Measurements from ENCODE around the gene ZFAND3. TPM values are rescaled to one million over a fixed set of nuclear protein-coding genes. Genes with fewer than 3 reads are reported as not detected.
A peak's percentile ranks its signal among the peaks of the same experiment; 100 is the strongest.

ZFAND3 gene
- total RNA-seq, 1 donor from 2014 or later, result 131 TPM

- H4K20me1 ChIP-seq (ENCODE audit: insufficient read depth, low read length), result peaks cover 84% of the 10 kb centered on the region
- no peak overlapping the region for H3K9ac ChIP-seq (ENCODE audit: low read length)
- FAIRE-seq, result no peak
- no peak overlapping the region for H3K4me3 ChIP-seq (ENCODE audit: insufficient read depth, low read depth, low read length)
- Mint-ChIP-seq H3K27me3 (ENCODE audit: low read depth, unreplicated experiment) (no peaks in the 10 kb centered on the region), H3K4me1 (ENCODE audit: low read depth, unreplicated experiment) (peaks cover 47% of the 10 kb centered on the region), H3K9me3 (ENCODE audit: unreplicated experiment) (no peaks in the 10 kb centered on the region), H3K36me3 (ENCODE audit: low read depth, unreplicated experiment) (peaks cover 3% of the 10 kb centered on the region), H3K27ac (ENCODE audit: unreplicated experiment) (no peak overlapping the region), H3K4me3 (ENCODE audit: unreplicated experiment) (no peak overlapping the region)
- H3K4me1 ChIP-seq (ENCODE audit: insufficient read depth, low read length), result peaks cover 3% of the 10 kb centered on the region
- no peaks in the 10 kb centered on the region for H3K27me3 ChIP-seq (ENCODE audit: insufficient read depth, low read length)
- no peak overlapping the region for H3K27ac ChIP-seq (ENCODE audit: low read depth, low read length)
- peak; percentile 29 for DNase-seq (ENCODE audit: low read depth)
- H3K4me2 ChIP-seq (ENCODE audit: low read length), result no peak overlapping the region
- H3K9me3 ChIP-seq (ENCODE audit: insufficient read depth, low read depth, low read length), result no peaks in the 10 kb centered on the region
- H3K79me2 ChIP-seq (ENCODE audit: insufficient read depth, low read length), result peaks cover 81% of the 10 kb centered on the region
- no peak overlapping the region for H2AFZ ChIP-seq (ENCODE audit: low read depth, low read length)
- no peak for TF ChIP-seq EZH2 (IDR thresholded peaks at IDR 0.05; ENCODE audit: insufficient read depth, low read length)
- TF ChIP-seq, protein P1, sequence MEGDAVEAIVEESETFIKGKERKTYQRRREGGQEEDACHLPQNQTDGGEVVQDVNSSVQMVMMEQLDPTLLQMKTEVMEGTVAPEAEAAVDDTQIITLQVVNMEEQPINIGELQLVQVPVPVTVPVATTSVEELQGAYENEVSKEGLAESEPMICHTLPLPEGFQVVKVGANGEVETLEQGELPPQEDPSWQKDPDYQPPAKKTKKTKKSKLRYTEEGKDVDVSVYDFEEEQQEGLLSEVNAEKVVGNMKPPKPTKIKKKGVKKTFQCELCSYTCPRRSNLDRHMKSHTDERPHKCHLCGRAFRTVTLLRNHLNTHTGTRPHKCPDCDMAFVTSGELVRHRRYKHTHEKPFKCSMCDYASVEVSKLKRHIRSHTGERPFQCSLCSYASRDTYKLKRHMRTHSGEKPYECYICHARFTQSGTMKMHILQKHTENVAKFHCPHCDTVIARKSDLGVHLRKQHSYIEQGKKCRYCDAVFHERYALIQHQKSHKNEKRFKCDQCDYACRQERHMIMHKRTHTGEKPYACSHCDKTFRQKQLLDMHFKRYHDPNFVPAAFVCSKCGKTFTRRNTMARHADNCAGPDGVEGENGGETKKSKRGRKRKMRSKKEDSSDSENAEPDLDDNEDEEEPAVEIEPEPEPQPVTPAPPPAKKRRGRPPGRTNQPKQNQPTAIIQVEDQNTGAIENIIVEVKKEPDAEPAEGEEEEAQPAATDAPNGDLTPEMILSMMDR (IDR thresholded peaks at IDR 0.05; ENCODE audit: insufficient read depth, low read depth, low read length), result no peak
- H3K36me3 ChIP-seq (ENCODE audit: insufficient read depth, low read length), result no peaks in the 10 kb centered on the region
Observed at GRCh38 chr6:37940074-37940847, 120.7 kb downstream of the ZFAND3 start.

DNA sequence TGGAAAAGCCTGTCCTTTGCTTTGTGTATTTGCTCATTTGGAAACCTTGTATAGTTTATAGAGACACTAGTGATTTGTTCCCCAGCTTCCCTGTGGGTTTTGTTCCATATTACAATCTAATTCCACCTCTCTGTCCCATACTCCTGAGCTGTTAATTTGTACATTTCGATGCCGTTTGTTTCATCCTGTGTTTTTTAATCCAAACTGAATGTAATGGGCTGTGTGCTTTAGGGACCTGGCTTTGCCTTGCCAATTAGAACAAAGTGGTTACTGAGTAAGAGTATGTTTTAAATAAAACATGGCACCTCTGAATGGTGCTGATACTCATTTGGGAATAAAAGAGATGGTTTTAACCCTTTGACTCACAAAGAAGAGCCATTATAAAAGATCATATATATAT is 122.3 kb downstream of the ZFAND3 start:
- H3K27me3 Mint-ChIP-seq (ENCODE audit: low read depth, unreplicated experiment), result no peaks in the 10 kb centered on the region
- Histone ChIP-seq H3K27ac (ENCODE audit: low read depth, low read length) (no peak overlapping the region), H3K4me2 (ENCODE audit: low read length) (no peak overlapping the region), H3K4me1 (ENCODE audit: insufficient read depth, low read length) (peaks cover 3% of the 10 kb centered on the region), H3K9ac (ENCODE audit: low read length) (no peak overlapping the region), H3K9me3 (ENCODE audit: insufficient read depth, low read depth, low read length) (no peaks in the 10 kb centered on the region), H3K36me3 (ENCODE audit: insufficient read depth, low read length) (no peaks in the 10 kb centered on the region), H3K4me3 (ENCODE audit: insufficient read depth, low read depth, low read length) (no peak overlapping the region), H4K20me1 (ENCODE audit: insufficient read depth, low read length) (peaks cover 86% of the 10 kb centered on the region), H2AFZ (ENCODE audit: low read depth, low read length) (no peak overlapping the region), H3K27me3 (ENCODE audit: insufficient read depth, low read length) (no peaks in the 10 kb centered on the region), H3K79me2 (ENCODE audit: insufficient read depth, low read length) (peaks cover 81% of the 10 kb centered on the region)
- H3K4me3 Mint-ChIP-seq (ENCODE audit: unreplicated experiment), result no peak overlapping the region
- peaks cover 51% of the 10 kb centered on the region for H3K4me1 Mint-ChIP-seq (ENCODE audit: low read depth, unreplicated experiment)
- DNase-seq (ENCODE audit: low read depth) (no peak), FAIRE-seq (no peak)
- H3K27ac Mint-ChIP-seq (ENCODE audit: unreplicated experiment), result no peak overlapping the region
- TF ChIP-seq, protein P1 (IDR thresholded peaks at IDR 0.05; ENCODE audit: insufficient read depth, low read depth, low read length), result no peak
- no peak for TF ChIP-seq EZH2 (IDR thresholded peaks at IDR 0.05; ENCODE audit: insufficient read depth, low read length)
- H3K36me3 Mint-ChIP-seq (ENCODE audit: low read depth, unreplicated experiment), result peaks cover 3% of the 10 kb centered on the region
- H3K9me3 Mint-ChIP-seq (ENCODE audit: unreplicated experiment), result no peaks in the 10 kb centered on the region

Measured in astrocyte (in vitro differentiated cells and primary cell).